Glomerular visceral epithelial cell (primary cell): ENCODE data around the gene CREBBP.
A peak's percentile ranks its signal among the peaks of the same experiment; 100 is the strongest.
"Not testable (repeated sequence)": the region's sequence is repeated elsewhere in the genome, so short reads cannot be mapped to it uniquely, and the experiment has no call there.

Source experiments
- DNase-seq: peaks from one replicate; pipeline ENCODE4 v3.0.0-alpha.2; 2016; ENCODE audit errors: extremely low spot score

Gene CREBBP

GRCh38 chr16:3715430-3715829, 165.1 kb downstream of the CREBBP start:
- no peak for DNase-seq

DNA sequence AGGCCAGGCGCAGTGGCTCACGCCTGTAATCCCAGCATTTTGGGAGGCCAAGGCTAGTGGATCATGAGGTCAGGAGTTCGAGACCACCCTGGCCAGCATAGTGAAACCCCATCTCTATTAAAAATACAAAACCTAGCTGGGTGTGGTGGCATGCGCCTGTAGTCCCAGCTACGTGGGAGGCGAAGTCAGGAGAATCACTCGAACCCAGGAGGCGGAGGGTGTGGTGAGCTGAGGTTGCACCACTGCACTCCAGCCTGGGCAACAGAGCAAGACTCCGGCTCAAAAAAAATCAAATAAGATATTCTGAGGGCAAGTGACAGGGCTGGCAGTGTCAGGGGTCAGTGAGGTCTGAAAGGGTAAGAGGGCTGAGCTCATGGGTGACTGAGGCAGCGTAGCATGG, 166.1 kb downstream of the CREBBP start:
- not testable (repeated sequence) for DNase-seq

- no peak for DNase-seq
These were observed 166.8 kb downstream of the CREBBP start for GRCh38 chr16:3713587-3714242.

- no peak for DNase-seq
These were observed 167.6 kb downstream of the CREBBP start for GRCh38 chr16:3712861-3713372.

- DNase-seq: no peak
These were observed 174.1 kb downstream of the CREBBP start for GRCh38 chr16:3706253-3707012.

- no peak for DNase-seq
These were observed 178.4 kb downstream of the CREBBP start for GRCh38 chr16:3702082-3702481.

DNA sequence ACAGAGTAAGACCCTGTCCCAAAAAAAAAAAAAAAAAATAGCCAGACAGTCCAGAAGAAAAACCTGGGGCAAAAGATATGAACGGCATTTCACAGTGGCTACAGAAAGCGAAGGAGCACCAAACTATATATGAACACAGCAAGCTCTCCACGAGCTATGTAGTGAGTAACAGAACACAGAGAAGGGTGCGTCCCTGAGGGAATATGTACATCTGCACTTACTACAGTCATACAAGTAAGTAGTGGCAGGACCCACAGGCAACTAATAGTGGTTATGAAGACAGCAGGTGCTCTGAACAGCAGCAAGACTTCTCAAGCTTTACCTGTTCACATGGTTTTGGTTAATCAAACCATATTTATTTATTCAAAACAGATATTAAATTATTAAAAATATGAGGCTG, 179.0 kb downstream of the CREBBP start:
- no peak for DNase-seq

- DNase-seq: peak; percentile 10
These were observed 181.6 kb downstream of the CREBBP start for GRCh38 chr16:3698941-3699340.

DNA sequence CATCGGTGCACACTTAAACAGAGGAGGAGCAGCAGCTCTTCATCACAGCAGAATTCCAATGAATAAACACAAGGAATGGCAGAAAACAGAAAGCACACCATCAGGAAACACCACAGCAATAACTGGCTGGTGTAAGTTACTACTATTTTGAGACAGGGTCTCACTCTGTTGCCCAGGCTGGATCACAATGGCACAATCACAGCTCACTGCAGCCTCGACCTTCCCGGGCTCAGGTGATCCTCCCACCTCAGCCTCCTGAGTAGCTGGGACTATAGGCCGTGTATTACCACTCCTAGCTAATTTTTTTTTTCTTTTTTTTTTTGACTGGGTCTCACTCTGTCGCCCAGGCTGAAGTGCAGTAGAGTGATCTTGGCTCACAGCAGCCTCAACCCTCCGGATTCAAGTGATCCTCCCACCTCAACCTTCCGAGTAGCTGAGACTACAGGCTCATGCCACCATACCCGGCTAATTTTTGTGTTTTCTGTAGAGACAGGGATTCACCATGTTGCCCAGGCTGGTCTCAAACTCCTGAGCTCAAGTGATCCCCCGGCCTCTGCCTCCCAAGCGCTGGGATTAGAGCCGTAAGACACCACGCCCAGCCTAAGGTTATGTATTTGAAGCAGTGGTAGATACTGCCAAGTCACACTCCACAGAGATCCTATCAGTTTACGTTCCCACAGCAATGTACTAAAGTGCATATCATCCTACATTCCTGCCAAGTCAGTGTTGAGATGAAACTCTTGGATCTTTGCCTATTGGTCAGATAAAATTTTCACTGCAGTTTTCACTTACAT, 183.9 kb downstream of the CREBBP start:
- DNase-seq: peak; percentile 49

DNA sequence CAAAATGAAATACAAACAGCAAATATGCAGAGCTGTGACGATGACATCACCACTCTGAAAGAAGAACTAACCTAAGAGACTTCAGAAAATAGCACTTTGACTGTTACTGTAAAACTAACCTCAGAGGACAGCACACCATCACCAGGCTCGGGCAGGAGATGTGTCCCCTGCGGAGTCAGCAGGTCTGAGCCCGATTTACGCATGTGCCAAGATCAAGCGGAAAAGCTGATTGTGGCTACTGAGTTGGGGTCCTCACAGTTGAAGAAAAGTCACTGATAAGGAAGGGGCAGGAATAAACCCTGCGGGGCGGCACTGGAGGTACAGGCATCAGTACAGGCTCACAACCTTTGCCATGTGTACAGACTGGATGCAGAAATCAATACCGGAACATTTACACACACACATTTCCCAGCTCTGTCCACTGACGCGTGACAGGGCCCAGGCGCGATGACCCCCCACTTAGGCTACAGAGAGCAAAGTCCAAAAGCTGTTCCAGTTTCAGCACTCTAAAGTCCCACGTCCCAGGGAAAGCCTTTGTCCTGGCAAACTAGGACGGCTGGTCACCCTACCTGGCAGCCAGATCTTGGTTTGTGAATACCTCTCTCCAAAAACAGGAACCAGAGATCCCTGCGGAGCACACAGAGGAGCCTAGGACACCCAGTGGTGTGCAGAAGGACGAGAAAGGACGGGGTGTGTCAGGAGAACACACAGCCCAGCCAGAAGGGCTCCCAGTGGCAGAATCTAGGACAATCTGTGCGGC, 184.7 kb downstream of the CREBBP start:
- DNase-seq: peak; percentile 62

DNA sequence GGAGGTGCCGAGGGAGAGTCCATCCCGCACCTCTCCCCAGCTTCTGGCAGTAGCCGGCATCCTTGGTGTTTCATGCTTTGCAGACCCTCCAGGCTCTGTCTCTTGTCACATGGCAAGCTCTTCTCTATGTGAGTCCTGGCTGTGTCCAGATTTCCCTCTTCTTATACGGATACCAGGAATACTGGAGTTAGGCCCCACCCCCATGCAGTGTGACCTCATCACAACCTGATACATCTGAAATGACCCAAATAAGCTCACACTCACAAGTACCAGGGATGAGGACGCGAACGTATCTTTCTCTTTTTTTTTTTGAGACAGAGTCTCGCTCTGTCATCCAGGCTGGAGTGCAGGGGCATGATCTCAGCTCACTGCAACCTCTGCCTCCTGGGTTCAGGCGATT, 186.5 kb downstream of the CREBBP start:
- DNase-seq: no peak

- DNase-seq: no peak
These were observed 188.8 kb downstream of the CREBBP start for GRCh38 chr16:3691761-3692160.

DNA sequence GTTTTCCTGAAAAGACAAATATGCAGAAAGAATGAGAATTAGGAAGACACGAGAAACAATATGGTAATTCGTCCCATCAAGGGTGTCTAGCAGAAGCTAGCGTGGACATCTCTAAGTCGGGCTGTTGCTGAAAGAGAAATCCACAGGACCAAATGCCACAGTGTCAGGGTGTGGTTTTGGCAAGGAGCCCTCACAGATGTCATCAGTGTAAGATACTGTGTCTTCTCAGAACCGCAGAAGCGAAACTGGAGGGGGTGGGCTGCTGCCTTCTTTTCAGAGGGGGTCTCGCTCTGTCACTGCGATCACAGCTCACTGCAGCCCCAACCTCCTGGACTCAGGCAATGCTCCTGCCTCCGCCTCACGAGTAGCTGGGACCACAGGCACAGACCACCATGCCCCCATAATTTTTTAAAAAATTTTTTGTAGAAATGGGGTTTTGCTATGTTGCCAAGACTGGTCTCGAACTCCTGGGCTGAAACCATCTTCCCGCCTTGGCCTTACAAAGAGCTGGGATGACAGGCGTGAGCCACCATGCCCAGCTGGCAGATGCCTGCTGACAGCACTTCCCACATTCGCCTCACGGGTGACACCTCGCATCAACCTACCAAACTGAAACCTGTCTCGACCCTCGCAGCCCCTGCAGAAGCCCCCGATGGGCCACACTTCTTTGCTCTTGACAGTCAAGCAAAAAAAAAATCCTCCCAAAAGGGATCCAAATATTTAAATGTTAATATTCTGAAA, 189.4 kb downstream of the CREBBP start:
- DNase-seq: no peak

GRCh38 chr16:3690470-3690928, 190.0 kb downstream of the CREBBP start:
- DNase-seq: peak; percentile 86

DNA sequence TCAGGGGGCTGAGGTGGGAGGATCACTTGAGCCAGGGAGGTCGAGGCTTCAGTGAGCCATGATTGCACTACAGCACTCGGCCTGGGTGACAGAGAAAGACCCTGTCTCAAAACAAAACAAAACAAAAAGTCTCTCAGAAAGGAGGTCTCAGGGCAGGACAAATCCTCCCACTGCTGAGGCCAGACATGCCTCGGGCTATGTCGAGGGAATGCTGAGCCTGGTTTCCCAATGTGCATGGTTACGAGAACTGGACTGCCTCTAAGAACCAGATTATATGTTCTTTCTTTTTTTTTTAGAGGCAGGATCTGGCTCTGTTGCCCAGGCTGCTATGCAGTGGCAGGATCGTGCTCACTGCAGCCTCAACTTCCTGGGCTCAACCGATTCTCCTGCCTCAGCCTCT, 190.8 kb downstream of the CREBBP start:
- no peak for DNase-seq

DNA sequence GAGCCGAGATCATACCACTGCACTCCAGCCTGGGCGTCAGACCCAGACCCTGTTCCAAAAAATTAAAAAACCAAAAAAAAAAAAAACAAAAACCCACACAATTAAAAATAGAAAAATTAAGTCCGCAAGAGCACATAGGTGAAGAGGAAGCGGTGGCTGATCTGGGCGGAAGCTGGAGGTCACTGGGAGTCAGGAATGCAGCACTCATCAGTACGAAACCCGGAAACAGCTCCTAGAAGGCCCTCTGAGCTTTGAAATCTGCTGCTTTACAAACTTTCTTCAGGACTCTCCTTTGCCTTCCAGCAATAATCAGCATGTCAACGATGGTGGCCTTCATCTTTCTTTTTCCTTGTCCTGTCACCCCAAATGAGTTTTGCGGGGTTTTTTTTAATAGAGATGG, 192.7 kb downstream of the CREBBP start:
- no peak for DNase-seq

- DNase-seq: no peak
These were observed 193.5 kb downstream of the CREBBP start for GRCh38 chr16:3687021-3687420.

DNA sequence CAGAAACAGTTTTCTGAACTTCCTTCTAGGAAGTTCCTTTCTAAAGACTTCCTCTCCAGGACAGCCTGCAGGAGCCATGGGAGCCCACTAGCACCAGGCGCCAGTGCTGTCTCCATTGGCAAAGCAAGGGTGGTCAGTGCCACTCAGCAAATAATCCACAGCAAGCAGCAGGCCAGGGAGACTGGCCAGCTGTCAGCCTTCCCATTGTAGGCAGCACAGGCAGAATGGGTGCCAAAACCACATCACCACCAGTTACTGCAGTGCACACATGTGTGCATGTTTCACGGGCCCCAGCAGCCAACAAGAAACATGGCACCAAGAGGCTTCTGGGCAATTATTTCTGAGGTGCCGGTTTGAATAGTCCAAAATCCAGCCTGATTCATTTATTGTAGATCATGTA, 199.3 kb downstream of the CREBBP start:
- DNase-seq: no peak

GRCh38 chr16:3677994-3678393, 202.5 kb downstream of the CREBBP start:
- DNase-seq: no peak

DNA sequence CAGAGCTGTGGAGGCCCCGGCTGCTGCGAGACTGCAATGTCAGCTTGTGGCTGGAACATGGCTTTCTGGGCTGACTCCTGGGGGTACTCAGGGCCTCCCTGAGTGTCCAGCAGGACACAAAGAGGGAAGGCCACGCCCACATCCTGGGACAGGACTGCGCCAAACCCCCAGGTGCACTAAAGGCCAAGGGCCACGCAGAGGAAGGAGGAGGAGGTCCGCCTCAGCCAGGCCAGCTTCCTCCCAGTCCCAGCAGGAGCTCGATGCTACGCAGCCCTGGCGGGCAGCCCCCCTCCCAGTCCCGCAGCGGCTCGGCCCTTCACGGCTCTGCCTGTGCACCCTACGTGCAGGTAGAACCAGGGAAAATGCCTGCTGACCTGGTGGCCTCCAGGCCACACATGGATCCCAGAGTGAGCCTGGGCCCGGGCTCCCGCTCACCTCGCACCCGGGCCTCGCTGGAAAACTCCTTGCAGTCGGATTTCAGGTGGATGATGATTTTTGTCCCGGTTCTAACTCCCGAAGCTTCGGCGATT, 204.8 kb downstream of the CREBBP start:
- no peak for DNase-seq
